GM18909 (cell line): ENCODE results near the gene ANO4.
"Not testable (repeated sequence)": the region's sequence is repeated elsewhere in the genome, so short reads cannot be mapped to it uniquely, and the experiment has no call there.

Experiments used
- ATAC-seq: cut with Tn5 transposase; IDR thresholded peaks from one replicate; pipeline ENCODE4 v1.9.1; 2021; ENCODE audit warnings: mild to moderate bottlenecking; ENCODE audit not compliant: unreplicated experiment, poor library complexity

The ANO4 gene

GRCh38 chr12:100982511-100983183 is 188.1 kb downstream of the ANO4 start:
- ATAC-seq, result no peak

GRCh38 chr12:100984796-100985195 is 190.2 kb downstream of the ANO4 start:
- ATAC-seq, result no peak

DNA sequence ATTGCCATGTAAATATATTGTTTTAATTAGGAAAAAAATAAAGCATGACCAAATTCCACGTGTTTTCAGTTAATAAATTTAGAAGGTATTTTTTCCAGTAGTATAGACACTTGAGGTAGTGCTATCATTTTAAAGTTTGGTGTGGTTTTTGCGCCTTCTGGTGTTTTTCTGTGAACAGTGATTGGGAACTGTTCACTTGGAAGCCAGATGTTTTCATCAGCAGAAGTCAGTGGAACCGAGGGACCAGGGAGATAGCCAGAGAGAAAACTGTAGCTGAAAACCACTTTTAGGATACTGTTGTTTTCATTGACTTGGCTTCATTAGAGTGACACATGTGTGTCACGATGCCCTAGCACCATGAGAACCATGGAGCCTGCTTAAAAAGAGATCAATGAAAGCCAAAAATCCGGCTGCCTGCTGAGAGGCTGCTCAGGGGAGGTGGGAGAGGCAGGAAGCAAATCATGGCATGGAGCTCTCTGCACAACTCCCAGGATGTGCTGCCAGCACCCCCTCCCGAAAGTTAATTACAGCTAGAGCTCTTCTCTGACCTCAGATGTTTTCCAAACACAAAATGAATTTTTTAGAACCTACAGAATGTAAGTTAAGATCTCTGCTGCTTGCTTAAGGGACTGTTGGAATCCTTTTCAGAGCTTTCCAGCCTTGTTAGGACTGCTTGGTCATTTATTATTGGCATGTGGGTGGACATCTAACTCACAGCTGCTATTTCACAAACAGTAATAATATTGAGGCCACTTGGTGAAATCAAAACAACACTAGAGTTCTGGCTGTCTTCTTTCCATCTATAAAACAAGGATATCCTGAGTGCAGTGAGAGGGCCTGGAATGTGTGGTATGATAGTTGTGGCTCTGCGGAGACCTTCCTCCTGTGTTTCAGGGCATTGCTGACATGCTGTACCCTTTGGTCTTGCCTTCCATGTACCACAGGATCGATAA is 192.3 kb downstream of the ANO4 start:
- no peak for ATAC-seq

DNA sequence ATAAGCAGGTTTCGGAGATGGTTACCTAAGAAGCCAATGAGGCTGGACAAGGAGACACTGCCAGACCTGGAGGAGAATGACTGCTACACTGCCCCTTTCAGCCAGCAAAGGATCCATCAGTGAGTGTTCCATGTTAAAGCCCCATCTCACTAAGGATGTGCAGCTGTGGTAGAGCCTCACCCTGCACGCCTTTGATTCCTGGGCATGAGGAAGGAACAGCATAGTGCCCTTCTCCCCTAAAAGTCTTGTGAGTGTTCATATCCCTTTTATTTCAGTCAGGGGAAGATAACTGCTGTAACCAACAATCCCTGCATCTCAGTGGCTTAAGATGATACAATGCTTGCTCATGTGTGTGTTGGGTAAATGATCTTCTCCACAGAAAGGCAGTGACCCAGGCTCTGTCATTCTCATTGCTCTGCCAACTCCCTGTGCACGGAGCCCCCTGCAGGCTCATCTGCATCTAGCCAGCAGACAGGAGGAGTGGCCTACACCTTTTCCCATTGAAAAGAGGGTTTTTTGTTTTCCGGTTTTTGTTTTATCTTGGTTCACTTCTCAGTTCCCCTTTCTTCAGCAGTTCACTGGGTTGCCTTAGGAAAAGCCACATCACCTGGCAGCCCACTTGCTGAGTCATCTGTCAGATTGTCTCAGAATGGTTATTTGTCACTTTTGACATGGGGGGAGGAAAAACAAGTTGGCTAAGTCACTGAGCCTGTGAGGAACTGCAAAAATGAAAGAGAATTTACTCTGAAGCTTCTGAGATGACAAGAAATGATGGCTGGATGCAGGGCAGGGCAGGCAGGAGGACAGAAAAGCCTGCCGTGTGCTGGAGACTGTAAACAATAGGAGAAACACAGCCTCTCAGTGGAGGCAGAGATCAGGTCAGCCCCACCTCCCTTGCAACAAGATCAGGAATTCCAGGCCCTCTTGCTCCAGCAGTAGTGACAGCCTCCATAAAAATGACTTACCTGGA is 193.3 kb downstream of the ANO4 start:
- ATAC-seq, result peak; percentile 97

DNA sequence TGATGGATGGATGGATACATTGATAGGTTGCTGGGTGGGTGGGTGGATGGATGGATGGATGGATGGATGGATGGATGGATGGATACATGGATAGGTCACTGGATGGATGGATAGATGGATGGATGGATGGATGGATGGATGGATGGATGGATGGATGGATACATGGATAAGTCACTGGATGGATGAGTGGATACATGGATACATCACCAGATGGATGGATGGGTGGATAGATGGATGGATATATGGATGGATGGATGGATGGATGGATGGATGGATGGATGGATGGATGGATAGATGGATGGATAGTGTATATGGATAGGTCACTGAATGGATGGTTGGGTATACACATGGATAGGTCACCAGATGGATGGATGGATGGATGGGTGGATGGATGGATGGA is 194.9 kb downstream of the ANO4 start:
- not testable (repeated sequence) for ATAC-seq

DNA sequence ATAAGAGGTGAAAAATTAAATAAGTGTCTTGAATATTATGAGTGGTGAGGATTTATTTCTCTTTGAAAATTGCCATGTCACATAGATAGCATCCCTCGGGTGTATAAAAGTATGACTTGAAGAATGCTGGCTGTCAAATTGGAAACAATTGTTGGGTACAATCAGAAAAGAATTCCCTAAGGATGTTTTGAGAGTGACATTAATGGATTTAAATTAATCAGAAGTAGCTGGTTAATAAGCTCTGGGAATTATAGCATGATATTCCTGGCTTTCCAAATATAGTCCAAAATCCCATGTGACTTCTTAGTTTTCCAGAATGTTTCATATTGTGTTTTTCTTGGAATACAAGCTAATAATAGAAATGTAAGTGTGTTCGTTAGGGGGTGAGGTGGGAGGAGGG is 196.5 kb downstream of the ANO4 start:
- no peak for ATAC-seq

DNA sequence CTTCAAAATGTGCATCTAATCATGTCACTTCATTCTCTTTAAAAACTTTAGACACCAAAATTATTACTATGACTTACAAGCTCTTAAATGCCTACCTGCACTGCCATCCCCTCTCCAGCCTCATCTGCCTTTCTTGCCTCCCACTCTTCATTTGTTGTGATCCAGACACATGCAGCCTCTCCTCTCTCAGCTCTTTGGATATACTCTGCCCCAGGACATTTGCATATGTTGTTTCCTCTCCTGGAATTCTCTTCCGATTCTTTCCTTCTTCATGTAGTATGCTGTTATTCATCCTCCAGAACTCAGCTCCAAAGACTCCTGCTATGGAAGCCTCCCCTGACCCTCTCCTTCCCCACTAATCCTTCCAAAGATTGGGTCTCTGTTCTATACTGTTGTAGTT is 197.6 kb downstream of the ANO4 start:
- no peak for ATAC-seq

- ATAC-seq, result no peak
Observed at GRCh38 chr12:100993916-100994450, 199.4 kb downstream of the ANO4 start.

DNA sequence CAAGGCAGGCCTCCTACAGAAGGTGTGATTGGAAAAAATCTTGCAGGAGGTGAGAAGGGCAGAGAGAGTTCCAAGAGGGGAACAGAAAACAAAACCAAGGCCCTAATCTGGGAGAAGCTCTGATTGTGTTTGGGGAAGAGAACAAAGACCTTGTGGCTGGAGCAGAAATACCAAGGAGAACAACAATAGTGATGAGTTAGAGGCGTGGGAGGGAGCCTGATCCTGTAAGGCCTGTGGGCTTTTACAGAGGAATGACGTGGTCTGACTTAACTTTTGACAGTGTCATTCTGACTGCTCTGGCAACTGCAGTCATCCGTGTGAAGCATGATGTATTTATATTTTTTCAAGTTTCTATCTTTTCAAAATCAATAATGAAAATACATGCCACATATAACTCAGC is 200.6 kb downstream of the ANO4 start:
- ATAC-seq, result peak; percentile 52

DNA sequence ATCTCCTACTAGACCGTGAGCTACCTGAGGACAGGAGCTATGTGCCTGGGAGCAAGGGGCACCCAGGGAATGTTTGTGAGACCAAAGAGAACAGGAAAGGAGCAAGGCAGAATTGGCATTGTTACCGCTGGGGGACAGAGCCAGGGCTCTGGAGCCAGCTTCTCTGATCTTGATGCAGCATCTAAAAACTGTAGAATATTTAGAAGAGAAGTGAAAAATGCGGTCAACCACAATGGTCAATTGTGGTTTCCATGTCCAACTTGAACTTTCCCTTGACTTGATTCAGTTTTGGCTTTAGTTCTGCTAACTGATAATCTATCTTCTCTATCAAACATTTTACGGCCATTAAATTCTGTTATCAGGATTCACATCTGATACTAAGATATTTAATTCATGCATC is 201.2 kb downstream of the ANO4 start:
- peak; percentile 83 for ATAC-seq

- no peak for ATAC-seq
Observed at GRCh38 chr12:101001669-101002068, 207.1 kb downstream of the ANO4 start.

DNA sequence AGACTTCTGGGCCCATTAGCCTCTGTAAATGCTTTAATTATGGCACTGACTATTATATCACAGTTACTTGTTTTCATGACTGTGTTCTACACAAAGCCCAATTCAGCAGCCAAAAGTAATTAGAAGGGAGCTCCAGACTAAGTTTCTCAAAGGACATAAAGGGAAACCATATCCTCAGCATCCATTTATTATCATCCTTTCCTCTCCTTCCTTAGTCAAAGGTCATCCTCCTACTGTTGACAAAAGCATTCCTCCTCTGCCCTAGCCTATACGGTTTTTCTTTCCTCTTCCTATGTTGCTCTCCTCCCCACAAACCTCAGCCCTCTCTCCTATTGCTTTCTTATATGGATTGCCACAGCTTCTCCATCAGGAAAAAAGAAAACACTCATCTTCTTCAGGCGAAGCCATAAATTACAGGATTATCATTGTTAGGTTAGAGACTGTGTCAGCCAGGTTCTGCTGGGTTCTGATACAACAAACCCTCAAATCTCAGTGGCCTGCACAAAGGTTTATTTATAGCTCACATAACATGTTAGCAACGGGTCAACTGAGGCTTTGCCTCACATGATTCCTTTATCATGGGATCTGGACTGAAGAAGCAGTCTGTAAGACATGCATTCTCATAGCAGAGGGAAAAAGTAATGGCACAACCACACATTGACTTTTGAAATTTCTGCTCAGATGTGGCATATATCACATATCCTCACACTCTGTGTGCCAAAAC is 208.3 kb downstream of the ANO4 start:
- ATAC-seq, result no peak

DNA sequence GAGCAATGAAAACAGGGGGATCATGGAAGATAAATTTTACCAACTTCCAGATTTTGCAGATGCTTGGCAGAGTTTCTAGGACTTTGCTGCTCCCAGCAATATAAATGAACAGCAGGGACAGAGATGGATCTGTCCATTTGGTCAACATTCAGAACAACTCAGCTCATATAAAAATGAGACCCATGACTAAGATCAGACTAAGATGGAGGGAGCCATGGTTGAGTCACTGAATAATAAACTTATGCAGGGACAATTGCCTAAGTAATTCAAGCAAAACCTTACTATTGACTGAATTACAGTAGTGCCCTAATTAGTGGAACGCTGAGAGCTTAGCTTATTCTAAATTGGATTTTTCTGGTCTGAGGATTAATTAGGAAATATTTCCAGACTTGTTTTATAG is 210.3 kb downstream of the ANO4 start:
- no peak for ATAC-seq

GRCh38 chr12:101009274-101009673 is 214.7 kb downstream of the ANO4 start:
- ATAC-seq, result no peak

DNA sequence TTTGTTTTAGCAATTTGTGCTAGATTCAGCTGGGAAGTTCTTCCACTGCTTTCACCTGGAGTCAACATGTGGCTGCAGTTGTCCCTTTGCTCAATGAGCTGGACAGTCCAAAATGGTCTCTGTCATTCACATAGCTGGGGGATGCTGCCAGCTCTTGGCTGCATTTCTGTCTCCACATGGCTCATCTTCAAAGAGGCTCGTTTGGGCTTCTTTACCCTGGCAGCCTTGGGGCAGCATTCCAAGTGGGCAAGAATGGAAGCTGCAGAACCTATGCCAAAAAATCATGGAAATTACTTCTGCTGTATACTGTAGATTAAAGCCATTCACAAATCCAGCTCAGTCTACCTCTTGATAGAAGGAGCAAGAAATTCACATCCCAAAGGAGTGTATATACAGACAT is 216.3 kb downstream of the ANO4 start:
- no peak for ATAC-seq

DNA sequence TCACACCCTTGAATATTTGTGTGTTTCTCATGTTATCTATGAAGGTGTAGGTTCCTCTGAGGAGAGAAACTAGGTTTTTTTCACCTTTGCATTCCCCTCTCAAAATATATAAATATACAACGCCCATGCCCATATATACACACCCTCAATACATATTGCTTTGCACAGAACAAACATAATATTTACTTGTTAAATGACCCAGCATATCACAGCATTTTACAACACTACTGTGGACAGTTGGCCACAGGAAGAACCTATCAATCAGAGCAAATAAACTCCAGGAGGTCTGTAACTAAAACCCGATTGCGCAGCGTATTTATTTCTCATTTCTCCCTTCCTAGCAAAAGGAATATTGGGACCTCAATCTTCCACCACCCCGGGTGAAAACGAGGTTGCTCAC is 219.4 kb downstream of the ANO4 start:
- ATAC-seq, result no peak

DNA sequence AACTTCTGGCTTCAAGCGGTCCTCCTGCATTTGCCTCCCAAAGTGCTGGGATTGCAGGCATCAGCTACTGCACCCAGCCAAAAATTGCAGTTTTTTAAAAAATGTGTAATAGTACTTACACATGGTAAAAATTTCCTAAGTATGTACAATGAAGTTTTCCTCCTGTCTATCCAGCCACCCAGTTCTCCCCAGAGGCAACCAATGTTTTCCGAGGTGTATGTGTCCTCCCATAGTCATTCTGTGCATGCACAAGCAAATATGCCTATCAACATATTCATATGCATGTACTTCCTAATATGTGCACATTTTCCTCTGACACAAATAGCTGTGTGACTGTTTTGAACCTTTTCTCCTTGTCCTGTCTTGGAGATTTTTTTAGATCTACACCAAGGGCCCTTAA is 220.5 kb downstream of the ANO4 start:
- ATAC-seq, result no peak

GRCh38 chr12:101018540-101018939 is 224.0 kb downstream of the ANO4 start:
- no peak for ATAC-seq

- no peak for ATAC-seq
Observed at GRCh38 chr12:101019201-101019600, 224.6 kb downstream of the ANO4 start.

- ATAC-seq, result no peak
Observed at GRCh38 chr12:101019667-101020066, 225.1 kb downstream of the ANO4 start.
